Measurements from ENCODE around the gene APBB2.

DNA sequence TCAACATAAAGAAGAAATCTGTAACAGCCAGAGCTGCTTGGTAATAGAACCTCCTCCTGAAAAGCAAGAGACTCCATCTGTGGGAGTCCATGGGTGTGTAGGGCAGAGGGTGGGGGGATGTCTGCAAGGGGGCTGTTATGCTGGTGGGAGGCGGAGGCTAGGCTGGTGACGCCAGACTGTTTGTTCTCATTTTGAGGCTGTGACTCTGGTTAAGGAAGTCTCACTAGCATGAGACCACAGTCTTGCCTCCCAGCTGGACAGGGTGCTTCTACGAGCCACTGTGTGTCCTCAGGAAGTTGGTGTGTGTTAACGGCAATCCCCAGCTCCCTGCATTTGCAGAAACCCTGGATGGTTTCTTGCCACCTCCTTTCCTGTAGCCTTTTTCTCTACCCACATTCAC, 384.8 kb downstream of the APBB2 start:
- TF ChIP-seq, protein P1, sequence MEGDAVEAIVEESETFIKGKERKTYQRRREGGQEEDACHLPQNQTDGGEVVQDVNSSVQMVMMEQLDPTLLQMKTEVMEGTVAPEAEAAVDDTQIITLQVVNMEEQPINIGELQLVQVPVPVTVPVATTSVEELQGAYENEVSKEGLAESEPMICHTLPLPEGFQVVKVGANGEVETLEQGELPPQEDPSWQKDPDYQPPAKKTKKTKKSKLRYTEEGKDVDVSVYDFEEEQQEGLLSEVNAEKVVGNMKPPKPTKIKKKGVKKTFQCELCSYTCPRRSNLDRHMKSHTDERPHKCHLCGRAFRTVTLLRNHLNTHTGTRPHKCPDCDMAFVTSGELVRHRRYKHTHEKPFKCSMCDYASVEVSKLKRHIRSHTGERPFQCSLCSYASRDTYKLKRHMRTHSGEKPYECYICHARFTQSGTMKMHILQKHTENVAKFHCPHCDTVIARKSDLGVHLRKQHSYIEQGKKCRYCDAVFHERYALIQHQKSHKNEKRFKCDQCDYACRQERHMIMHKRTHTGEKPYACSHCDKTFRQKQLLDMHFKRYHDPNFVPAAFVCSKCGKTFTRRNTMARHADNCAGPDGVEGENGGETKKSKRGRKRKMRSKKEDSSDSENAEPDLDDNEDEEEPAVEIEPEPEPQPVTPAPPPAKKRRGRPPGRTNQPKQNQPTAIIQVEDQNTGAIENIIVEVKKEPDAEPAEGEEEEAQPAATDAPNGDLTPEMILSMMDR (IDR thresholded peaks at IDR 0.05; ENCODE audit: control extremely low read depth in 1 of 3, insufficient read depth in 1 of 3, low read depth in 1 of 3, low read length in 3 of 3) = no peak
- TF ChIP-seq BACH1 (IDR thresholded peaks at IDR 0.05; ENCODE audit: low read length) (no peak), TBP (IDR thresholded peaks at IDR 0.05; ENCODE audit: low read depth, low read length) (no peak), PHF8 (conservative IDR thresholded peaks at IDR 0.05; ENCODE audit: low read depth, low read length) (no peak)
- TF ChIP-seq, protein P2, sequence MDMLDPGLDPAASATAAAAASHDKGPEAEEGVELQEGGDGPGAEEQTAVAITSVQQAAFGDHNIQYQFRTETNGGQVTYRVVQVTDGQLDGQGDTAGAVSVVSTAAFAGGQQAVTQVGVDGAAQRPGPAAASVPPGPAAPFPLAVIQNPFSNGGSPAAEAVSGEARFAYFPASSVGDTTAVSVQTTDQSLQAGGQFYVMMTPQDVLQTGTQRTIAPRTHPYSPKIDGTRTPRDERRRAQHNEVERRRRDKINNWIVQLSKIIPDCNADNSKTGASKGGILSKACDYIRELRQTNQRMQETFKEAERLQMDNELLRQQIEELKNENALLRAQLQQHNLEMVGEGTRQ (IDR thresholded peaks at IDR 0.05; ENCODE audit: low read length) = no peak

Data from H1 (cell line).